Body of pancreas (tissue), 4 donors: ENCODE measurements around the gene DOHH. TPM values are rescaled to one million over a fixed set of nuclear protein-coding genes. Genes with fewer than 3 reads are reported as not detected.
A peak's percentile ranks its signal among the peaks of the same experiment; 100 is the strongest.

Experiments used
- ATAC-seq: fragments of 150-250 bp; one replicate; pipeline ENCODE4 v1.9.1; 2016
- DNase-seq, 4 donors: peaks; one replicate each; pipeline ENCODE4 v3.0.0-alpha.2; 2019
- H3K27ac ChIP-seq, 4 donors: fragments of 200-600 bp; sonication (generic); 1 replicate in 3 of 4; 2 replicates in 1 of 4; pipeline versions ENCODE4 v1.5.1 to v1.6.1; 2016 to 2019; ENCODE audit warnings: mild to moderate bottlenecking in 1 of 4, mixed read lengths in 1 of 4, moderate library complexity in 1 of 4
- H3K27me3 ChIP-seq, 2 donors: fragments of 200-600 bp; sonication (generic); one replicate each; pipeline ENCODE4 v1.6.0; 2016; ENCODE audit warnings: mild to moderate bottlenecking in 1 of 2
- H3K36me3 ChIP-seq, 2 donors: fragments of 200-600 bp; sonication (generic); replicated peaks in 1 of 2; 2 replicates each; pipeline ENCODE4 v1.5.1; 2016; ENCODE audit warnings: low read depth in 2 of 2; ENCODE audit not compliant: insufficient read depth in 1 of 2
- H3K4me1 ChIP-seq: fragments of 200-600 bp; sonication (generic); one replicate; pipeline ENCODE4 v1.6.0; 2016
- H3K4me3 ChIP-seq, 2 donors: fragments of 200-600 bp; sonication (generic); 1 replicate in 1 of 2; 2 replicates in 1 of 2; pipeline ENCODE4 v1.5.1; 2016 to 2019
- H3K9me3 ChIP-seq, 3 donors: fragments of 200-600 bp; sonication (generic); 1 replicate in 2 of 3; 2 replicates in 1 of 3; pipeline ENCODE4 v1.5.1; 2016
- POLR2A ChIP-seq, 3 donors: fragments of 450-650 bp; IDR thresholded peaks; one replicate each; pipeline ENCODE4 v1.6.1; 2016; ENCODE audit warnings: antibody characterized with exemption in 3 of 3, mild to moderate bottlenecking in 2 of 3
- WGBS, 2 donors: methylation state at CpG; one replicate each; pipeline ENCODE4 v1.1.5; 2017; 5-methylcytosine and 5-hydroxymethylcytosine counted together
- intact Hi-C: fragments of 100-400 bp; cut with DNase I; formaldehyde crosslinking; loops from one replicate; pipeline ENCODE4 v1.15.1; 2023
- total RNA-seq, 2 donors: library from RNA; depleted of rRNA; stranded (reverse); fragments of >200 nt; gene quantifications; one replicate each; pipeline ENCODE4 v1.1.0, GENCODE V29; 2016
- TF ChIP-seq, protein P1 (sequence below), 7 experiments: fragments of 450-650 bp in 4 of 7; fragments of 200-600 bp in 3 of 7; sonication (generic) in 3 of 7; IDR thresholded peaks; one replicate each; pipeline ENCODE4 v1.5.1; 2016 to 2019; ENCODE audit warnings: antibody characterized with exemption in 7 of 7

Gene DOHH
- total RNA-seq, 2 donors from 2014 or later = 9.3 to 17.5 TPM

DNA sequence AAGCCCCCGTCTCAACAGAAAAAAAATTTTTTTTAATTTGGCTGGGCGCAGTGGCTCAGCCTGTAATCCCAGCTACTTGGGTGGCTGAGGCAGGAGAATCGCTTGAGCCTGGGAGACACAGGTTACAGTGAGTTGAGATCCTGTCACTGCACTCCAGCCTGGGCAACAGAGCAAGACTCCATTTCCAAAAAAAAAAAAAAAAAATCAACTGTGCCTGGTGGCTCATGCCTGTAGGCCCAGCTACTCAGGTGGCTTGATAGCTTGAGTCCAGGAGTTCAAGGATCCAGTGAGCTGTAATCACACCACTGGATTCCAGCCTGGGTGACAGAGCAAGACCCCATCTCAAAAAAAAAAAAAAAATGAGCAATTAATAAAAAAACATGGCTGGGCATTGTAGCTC is 1.3 kb upstream of the DOHH start:
- TF ChIP-seq, protein P1, sequence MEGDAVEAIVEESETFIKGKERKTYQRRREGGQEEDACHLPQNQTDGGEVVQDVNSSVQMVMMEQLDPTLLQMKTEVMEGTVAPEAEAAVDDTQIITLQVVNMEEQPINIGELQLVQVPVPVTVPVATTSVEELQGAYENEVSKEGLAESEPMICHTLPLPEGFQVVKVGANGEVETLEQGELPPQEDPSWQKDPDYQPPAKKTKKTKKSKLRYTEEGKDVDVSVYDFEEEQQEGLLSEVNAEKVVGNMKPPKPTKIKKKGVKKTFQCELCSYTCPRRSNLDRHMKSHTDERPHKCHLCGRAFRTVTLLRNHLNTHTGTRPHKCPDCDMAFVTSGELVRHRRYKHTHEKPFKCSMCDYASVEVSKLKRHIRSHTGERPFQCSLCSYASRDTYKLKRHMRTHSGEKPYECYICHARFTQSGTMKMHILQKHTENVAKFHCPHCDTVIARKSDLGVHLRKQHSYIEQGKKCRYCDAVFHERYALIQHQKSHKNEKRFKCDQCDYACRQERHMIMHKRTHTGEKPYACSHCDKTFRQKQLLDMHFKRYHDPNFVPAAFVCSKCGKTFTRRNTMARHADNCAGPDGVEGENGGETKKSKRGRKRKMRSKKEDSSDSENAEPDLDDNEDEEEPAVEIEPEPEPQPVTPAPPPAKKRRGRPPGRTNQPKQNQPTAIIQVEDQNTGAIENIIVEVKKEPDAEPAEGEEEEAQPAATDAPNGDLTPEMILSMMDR (IDR thresholded peaks at IDR 0.05) = no peak
- no peak for TF ChIP-seq POLR2A (IDR thresholded peaks at IDR 0.05)
- Histone ChIP-seq H3K36me3 (no peaks in the 10 kb centered on the region), H3K27ac (no peak overlapping the region), H3K27me3 (no peaks in the 10 kb centered on the region), H3K4me3 (no peak overlapping the region), H3K4me1 (peaks cover 25% of the 10 kb centered on the region), H3K9me3 (no peaks in the 10 kb centered on the region)
- ATAC-seq = no peak
- 75 to 85% methylated on average over 2 to 3 of the region's 3 CpGs for WGBS, 2 donors
- DNase-seq = no peak
- intact Hi-C loops = no loop called here

DNA sequence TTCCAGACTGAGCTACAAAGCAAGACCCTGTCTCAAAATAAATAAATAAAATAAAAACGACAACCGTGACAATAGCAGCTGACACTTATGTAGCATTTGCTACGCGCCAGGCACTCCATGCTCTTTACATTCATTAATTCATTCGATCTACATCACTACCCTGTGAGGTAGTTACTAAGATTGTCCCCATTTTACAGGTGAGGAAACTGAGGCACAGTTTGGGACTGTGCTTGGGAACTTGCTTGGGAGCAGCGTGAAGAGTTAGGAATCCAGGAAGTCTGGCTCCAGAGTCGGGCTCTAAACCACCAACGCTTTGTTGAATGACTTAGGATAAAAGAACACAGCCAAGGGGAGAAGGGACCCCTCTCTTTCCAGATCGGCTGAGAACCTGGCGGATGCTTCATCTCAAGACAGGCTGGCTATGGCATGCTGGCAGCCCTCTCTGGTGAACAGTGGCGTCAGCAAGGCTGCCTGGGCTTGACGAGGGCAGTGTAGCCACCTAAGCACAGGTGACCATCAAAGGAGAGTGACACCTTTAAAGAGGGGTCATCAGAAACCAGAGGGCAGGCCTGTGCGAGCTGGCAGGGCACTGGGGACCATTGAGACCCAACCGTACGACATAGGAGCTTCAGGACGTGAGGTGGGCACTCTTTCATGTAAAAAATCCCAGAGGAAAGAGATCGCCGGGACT is 591 bp downstream of the DOHH start:
- peaks cover 0 to 3% of the 10 kb centered on the region in 2 donors for H3K36me3 ChIP-seq
- H3K4me3 ChIP-seq = peak overlapping the region; percentile 89 to 98
- no peak for ATAC-seq
- peak overlapping the region in 3 of 4 donors; percentile 96 to 99 (median 98) for H3K27ac ChIP-seq
- TF ChIP-seq, protein P1 (IDR thresholded peaks at IDR 0.05) = no peak
- TF ChIP-seq POLR2A (IDR thresholded peaks at IDR 0.05) = no peak
- 13 to 31% methylated on average over 10 to 18 of the region's 18 CpGs for WGBS, 2 donors
- H3K4me1 ChIP-seq = peaks cover 18% of the 10 kb centered on the region
- DNase-seq = no peak
- intact Hi-C loops = no loop called here
- H3K9me3 ChIP-seq = no peaks in the 10 kb centered on the region
- no peaks in the 10 kb centered on the region for H3K27me3 ChIP-seq

DNA sequence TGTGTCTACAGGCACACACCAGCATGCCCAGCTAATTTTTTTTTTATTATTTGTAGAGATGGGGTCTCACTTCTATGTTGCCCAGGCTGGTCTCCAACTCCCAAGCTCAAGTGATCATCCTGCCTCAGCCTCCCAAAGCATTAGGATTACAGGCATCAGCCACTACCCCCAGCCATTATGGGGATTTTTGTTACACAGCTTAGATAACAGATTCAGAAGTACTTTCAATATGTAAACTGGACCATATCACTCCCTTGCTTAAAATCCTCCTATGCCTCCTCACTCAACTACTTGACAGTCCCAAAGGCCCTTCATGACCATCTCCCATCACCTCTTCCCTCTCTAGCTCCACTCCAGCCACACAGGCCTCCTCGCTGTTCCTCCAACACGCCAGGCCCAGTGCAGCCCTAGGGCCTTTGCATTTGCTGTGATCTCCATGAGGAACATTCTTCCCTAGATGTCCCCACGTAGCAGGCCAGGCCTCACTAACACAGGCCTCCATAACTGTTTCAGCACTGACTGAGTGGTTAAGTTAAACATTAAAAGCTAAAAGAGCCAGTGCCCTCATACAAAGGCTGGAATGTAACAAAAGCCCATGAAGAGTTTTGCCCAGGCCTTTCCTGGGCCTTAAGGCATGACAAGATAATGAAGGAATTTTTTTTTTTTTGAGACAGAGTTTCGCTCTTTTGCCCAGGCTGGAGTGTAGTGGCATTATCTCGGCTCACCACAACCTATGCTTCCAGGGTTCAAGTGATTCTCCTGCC is 2.5 kb downstream of the DOHH start:
- H3K27me3 ChIP-seq = no peaks in the 10 kb centered on the region
- H3K4me1 ChIP-seq = peaks cover 17% of the 10 kb centered on the region
- no peak overlapping the region for H3K4me3 ChIP-seq
- 96 to 97% methylated on average over 5 of the region's 5 CpGs for WGBS, 2 donors
- TF ChIP-seq, protein P1 (IDR thresholded peaks at IDR 0.05) = no peak
- no peak for TF ChIP-seq POLR2A (IDR thresholded peaks at IDR 0.05)
- H3K27ac ChIP-seq = no peak overlapping the region
- no peaks in the 10 kb centered on the region for H3K9me3 ChIP-seq
- intact Hi-C loops = no loop called here
- DNase-seq = no peak
- ATAC-seq = no peak
- peaks cover 0 to 3% of the 10 kb centered on the region in 2 donors for H3K36me3 ChIP-seq

DNA sequence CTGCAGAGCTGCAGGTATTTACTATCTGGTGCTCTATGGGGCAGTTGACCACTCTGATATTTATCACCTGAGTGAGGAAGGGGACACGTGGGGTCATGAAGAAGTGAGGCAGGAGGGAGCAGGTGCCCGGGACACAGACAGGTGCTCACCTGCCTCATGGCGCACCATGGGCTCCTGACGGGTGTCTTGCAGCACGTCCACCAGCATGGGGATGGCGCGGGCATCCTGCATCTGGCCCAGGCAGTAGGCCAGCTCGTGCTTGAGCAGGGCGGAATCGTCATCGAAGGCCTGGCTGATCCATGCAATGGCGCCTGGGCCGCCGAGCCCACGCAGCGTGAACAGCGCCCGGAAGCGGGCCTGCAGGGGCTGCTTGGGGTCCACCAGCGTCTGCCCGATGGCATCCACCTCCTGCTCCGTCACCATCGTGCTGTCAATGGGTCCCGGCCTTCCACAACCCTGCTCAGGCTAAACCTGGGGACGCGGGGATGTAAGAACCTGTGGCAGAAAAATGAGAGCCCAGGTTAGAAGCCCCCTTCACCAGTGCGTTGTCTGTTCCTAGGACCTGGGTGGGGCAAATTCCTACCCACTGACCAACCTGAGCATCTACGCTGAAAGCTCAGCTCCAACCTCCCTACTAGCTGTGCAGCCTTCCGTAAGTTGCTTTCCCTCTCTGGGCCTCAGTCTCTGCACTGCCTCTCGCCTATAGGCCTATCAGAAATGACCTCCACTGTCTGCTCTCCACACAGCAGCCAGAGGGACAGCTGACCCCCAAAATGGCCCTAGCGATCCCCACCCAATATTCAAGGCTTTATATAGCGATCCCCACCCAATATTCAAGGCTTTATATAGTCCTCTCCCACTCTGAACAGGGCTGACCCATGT is 3.8 kb downstream of the DOHH start:
- no peaks in the 10 kb centered on the region for H3K9me3 ChIP-seq
- peaks cover 0 to 3% of the 10 kb centered on the region in 2 donors for H3K36me3 ChIP-seq
- H3K4me1 ChIP-seq = peaks cover 17% of the 10 kb centered on the region
- H3K4me3 ChIP-seq = no peak overlapping the region
- ATAC-seq (no peak), DNase-seq (no peak)
- TF ChIP-seq, protein P1 (IDR thresholded peaks at IDR 0.05) = no peak
- TF ChIP-seq POLR2A (IDR thresholded peaks at IDR 0.05) = no peak
- no peak overlapping the region for H3K27ac ChIP-seq
- no peaks in the 10 kb centered on the region for H3K27me3 ChIP-seq
- WGBS, 2 donors = 88 to 97% methylated on average over 8 to 24 of the region's 32 CpGs
- intact Hi-C loops = no loop called here
